Body of pancreas (tissue), 4 donors: ENCODE measurements around the gene FAM228A. TPM values are rescaled to one million over a fixed set of nuclear protein-coding genes. Genes with fewer than 3 reads are reported as not detected.

ENCODE experiments used
- ATAC-seq: fragments of 150-250 bp; one replicate; pipeline ENCODE4 v1.9.1; 2016
- DNase-seq, 4 donors: peaks; one replicate each; pipeline ENCODE4 v3.0.0-alpha.2; 2019
- H3K27ac ChIP-seq, 4 donors: fragments of 200-600 bp; sonication (generic); 1 replicate in 3 of 4; 2 replicates in 1 of 4; pipeline versions ENCODE4 v1.5.1 to v1.6.1; 2016 to 2019; ENCODE audit warnings: mild to moderate bottlenecking in 1 of 4, mixed read lengths in 1 of 4, moderate library complexity in 1 of 4
- H3K27me3 ChIP-seq, 2 donors: fragments of 200-600 bp; sonication (generic); one replicate each; pipeline ENCODE4 v1.6.0; 2016; ENCODE audit warnings: mild to moderate bottlenecking in 1 of 2
- H3K36me3 ChIP-seq, 2 donors: fragments of 200-600 bp; sonication (generic); replicated peaks in 1 of 2; 2 replicates each; pipeline ENCODE4 v1.5.1; 2016; ENCODE audit warnings: low read depth in 2 of 2; ENCODE audit not compliant: insufficient read depth in 1 of 2
- H3K4me1 ChIP-seq: fragments of 200-600 bp; sonication (generic); one replicate; pipeline ENCODE4 v1.6.0; 2016
- H3K4me3 ChIP-seq, 2 donors: fragments of 200-600 bp; sonication (generic); 1 replicate in 1 of 2; 2 replicates in 1 of 2; pipeline ENCODE4 v1.5.1; 2016 to 2019
- H3K9me3 ChIP-seq, 3 donors: fragments of 200-600 bp; sonication (generic); 1 replicate in 2 of 3; 2 replicates in 1 of 3; pipeline ENCODE4 v1.5.1; 2016
- CTCF ChIP-seq, 7 experiments: fragments of 450-650 bp in 4 of 7; fragments of 200-600 bp in 3 of 7; sonication (generic) in 3 of 7; IDR thresholded peaks; one replicate each; pipeline ENCODE4 v1.5.1; 2016 to 2019; ENCODE audit warnings: antibody characterized with exemption in 7 of 7
- POLR2A ChIP-seq, 3 donors: fragments of 450-650 bp; IDR thresholded peaks; one replicate each; pipeline ENCODE4 v1.6.1; 2016; ENCODE audit warnings: antibody characterized with exemption in 3 of 3, mild to moderate bottlenecking in 2 of 3
- WGBS, 2 donors: methylation state at CpG; one replicate each; pipeline ENCODE4 v1.1.5; 2017; 5-methylcytosine and 5-hydroxymethylcytosine counted together
- intact Hi-C: fragments of 100-400 bp; cut with DNase I; formaldehyde crosslinking; loops from one replicate; pipeline ENCODE4 v1.15.1; 2023
- total RNA-seq, 2 donors: library from RNA; depleted of rRNA; stranded (reverse); fragments of >200 nt; gene quantifications; one replicate each; pipeline ENCODE4 v1.1.0, GENCODE V29; 2016

The FAM228A gene
- total RNA-seq, 2 donors from 2014 or later = not detected

- peaks cover 15 to 17% of the 10 kb centered on the region in 2 donors for H3K36me3 ChIP-seq
- no peaks in the 10 kb centered on the region for H3K27me3 ChIP-seq
- 77 to 81% methylated on average over 12 of the region's 12 CpGs for WGBS, 2 donors
- intact Hi-C loops = no loop called here
- TF ChIP-seq CTCF (IDR thresholded peaks at IDR 0.05) (no peak), POLR2A (IDR thresholded peaks at IDR 0.05) (no peak)
- ATAC-seq = no peak
- no peak for DNase-seq
- no peaks in the 10 kb centered on the region for H3K4me1 ChIP-seq
- H3K9me3 ChIP-seq = no peaks in the 10 kb centered on the region
- H3K27ac ChIP-seq = no peak overlapping the region
- no peak overlapping the region for H3K4me3 ChIP-seq
Observed at GRCh38 chr2:24199968-24200590, 25.2 kb downstream of the FAM228A start.

- intact Hi-C loops = no loop called here
- 94 to 98% methylated on average over 3 of the region's 3 CpGs for WGBS, 2 donors
- no peak for ATAC-seq
- H3K4me1 ChIP-seq = no peaks in the 10 kb centered on the region
- no peak overlapping the region for H3K4me3 ChIP-seq
- H3K36me3 ChIP-seq = peaks cover 15 to 23% of the 10 kb centered on the region in 2 donors
- TF ChIP-seq POLR2A (IDR thresholded peaks at IDR 0.05) = no peak
- TF ChIP-seq CTCF (IDR thresholded peaks at IDR 0.05) = no peak
- no peak overlapping the region for H3K27ac ChIP-seq
- H3K27me3 ChIP-seq = no peaks in the 10 kb centered on the region
- no peaks in the 10 kb centered on the region for H3K9me3 ChIP-seq
- DNase-seq = no peak
Observed at GRCh38 chr2:24200799-24201198, 25.9 kb downstream of the FAM228A start.

GRCh38 chr2:24203029-24203786, 28.4 kb downstream of the FAM228A start:
- WGBS, 2 donors = 81 to 82% methylated on average over 19 of the region's 19 CpGs

GRCh38 chr2:24203787-24204150, 28.9 kb downstream of the FAM228A start:
- no peak overlapping the region for H3K27ac ChIP-seq
- H3K27me3 ChIP-seq = no peaks in the 10 kb centered on the region
- H3K4me3 ChIP-seq = no peak overlapping the region
- no peak for DNase-seq
- H3K9me3 ChIP-seq = no peaks in the 10 kb centered on the region
- no peak for ATAC-seq
- WGBS, 2 donors = 86 to 87% methylated on average over 4 to 5 of the region's 5 CpGs
- H3K36me3 ChIP-seq = peaks cover 15 to 37% of the 10 kb centered on the region in 2 donors
- TF ChIP-seq POLR2A (IDR thresholded peaks at IDR 0.05) (no peak), CTCF (IDR thresholded peaks at IDR 0.05) (no peak)
- no peaks in the 10 kb centered on the region for H3K4me1 ChIP-seq
- intact Hi-C loops = no loop called here

More at GRCh38 chr2:24203029-24203786, 28.4 kb downstream of the FAM228A start:
- Histone ChIP-seq H3K27ac (no peak overlapping the region), H3K27me3 (no peaks in the 10 kb centered on the region), H3K4me3 (no peak overlapping the region), H3K9me3 (no peaks in the 10 kb centered on the region), H3K4me1 (no peaks in the 10 kb centered on the region), H3K36me3 (peaks cover 15 to 31% of the 10 kb centered on the region in 2 donors)
- DNase-seq (no peak), ATAC-seq (no peak)
- TF ChIP-seq CTCF (IDR thresholded peaks at IDR 0.05) = no peak
- intact Hi-C loops = no loop called here
